Uterus (tissue), 2 donors: ENCODE measurements around the gene PDIK1L.

Experiments
- CTCF ChIP-seq, 4 experiments: fragments of 200-600 bp in 2 of 4; fragments of 450-650 bp in 2 of 4; sonication (generic) in 2 of 4; IDR thresholded peaks; one replicate each; pipeline ENCODE4 v1.5.1; 2016 to 2019; ENCODE audit warnings: antibody characterized with exemption in 4 of 4, mild to moderate bottlenecking in 2 of 4, moderate library complexity in 1 of 4
- POLR2A ChIP-seq, 2 donors: fragments of 450-650 bp; IDR thresholded peaks; one replicate each; pipeline ENCODE4 v1.6.1; 2016; ENCODE audit warnings: antibody characterized with exemption in 2 of 2, mild to moderate bottlenecking in 1 of 2, moderate library complexity in 1 of 2

DNA sequence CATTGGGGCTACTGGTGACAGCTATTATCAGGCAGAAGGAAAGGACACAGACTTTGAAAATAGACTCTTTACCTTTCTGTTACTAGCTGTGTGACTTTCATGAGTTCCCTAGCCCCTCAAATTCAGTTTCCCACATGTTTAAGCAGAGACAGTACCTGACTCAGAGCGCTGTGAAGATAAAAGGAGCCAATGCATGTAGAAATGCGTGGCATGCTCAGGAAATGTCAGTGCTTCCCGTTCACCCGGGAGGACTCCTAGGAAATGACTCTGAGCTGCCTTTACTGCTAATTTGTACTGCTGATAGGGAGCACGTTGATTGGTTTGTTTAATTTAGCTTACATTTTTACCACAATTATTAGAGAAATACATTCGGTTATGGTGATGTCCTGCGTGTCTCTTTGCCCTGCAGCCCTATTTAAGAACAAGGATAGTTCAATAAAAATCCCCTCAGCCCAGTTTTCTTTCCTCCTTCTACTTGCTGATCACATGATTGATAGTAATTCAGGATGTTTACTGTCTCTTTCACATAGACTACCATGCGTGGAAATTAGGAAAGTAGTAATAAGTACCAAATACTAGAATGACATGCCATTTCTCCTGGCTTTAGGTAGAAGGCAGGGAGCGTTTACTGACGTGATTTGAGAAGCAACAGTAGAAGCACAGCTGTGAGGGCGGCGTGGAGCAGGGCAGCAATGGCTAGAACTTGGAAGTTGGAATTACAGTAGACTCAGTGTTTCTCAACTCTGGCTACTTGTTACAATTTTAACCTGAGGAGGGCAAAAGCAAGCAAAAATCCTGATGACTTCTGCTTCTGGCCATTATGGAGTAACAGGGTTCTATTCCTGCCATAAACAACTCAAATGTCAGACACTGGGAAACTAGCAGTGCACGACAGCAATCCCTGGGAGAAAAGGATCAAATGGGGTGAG lies 15.9 kb downstream of the PDIK1L start:
- TF ChIP-seq CTCF (IDR thresholded peaks at IDR 0.05) (no peak), POLR2A (IDR thresholded peaks at IDR 0.05) (no peak)
